ENCODE data around the gene UPK2. TPM values are rescaled to one million over a fixed set of nuclear protein-coding genes. Genes with fewer than 3 reads are reported as not detected.

Gene UPK2
- total RNA-seq, 1 experiment from 2014 or later, result 0.21 TPM

GRCh38 chr11:118923721-118924587 is 32.1 kb upstream of the UPK2 start:
- Histone ChIP-seq H3K36me3 (replicated peaks; ENCODE audit: control insufficient read depth, insufficient read depth, low read length) (no peaks in the 10 kb centered on the region), H3K4me3 (ENCODE audit: insufficient read depth, low read depth, low read length) (peak overlapping the region; percentile 83), H3K27me3 (ENCODE audit: control insufficient read depth, insufficient read depth, low read length) (no peaks in the 10 kb centered on the region; the same call in 1 of the 2 replicates)
- DNase-seq, result peak; percentile 23

DNA sequence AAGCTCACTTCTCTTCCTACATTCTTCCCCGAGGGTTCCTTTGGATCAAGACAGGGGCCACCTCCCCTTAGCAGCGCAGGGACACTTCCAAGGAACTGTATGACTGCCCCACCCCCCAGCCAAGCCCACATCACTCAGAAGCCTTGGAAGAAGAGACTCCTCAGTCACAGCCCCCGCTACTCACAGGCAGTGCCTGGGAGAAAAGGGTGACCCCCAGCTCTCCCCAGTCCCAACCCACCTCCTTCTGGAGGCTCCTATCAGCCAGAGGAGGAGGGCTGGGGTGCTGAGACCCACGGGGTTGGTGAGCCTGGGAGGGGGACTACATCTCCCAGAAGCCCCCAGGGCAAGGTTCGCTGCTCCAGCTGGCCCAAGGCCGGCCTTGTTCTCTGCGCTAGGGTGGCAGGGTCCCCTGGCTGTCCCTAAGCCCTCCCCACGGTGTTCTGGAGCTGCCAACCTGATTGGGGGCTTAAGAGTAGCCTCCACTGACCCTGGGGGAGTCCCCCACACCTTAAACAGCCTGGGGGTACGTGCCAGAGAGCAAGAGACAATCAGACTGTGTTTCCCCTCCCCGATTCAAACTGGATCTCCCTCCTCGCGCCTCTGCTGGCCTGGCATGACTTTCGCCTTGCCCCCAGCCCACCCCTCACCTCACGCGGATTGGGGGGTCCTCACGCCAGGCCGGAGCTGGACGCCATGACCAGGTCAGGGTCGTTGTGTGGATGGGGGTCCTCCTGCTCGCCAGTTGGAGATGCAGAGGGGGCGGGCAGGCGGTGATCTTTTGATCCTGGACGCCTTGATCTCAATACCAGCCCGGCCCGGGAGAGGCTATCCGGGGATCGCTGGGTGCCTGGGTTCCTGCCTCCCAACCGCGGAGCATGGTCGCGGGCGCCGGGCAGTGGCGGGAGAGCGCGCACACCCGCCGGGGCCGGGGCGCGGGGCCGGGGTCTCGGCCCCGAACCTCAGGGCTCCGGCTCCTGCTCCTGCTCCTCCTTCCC is 31.2 kb upstream of the UPK2 start:
- peak; percentile 92 for DNase-seq
- no peaks in the 10 kb centered on the region for H3K36me3 ChIP-seq (replicated peaks; ENCODE audit: control insufficient read depth, insufficient read depth, low read length)
- H3K27me3 ChIP-seq (ENCODE audit: control insufficient read depth, insufficient read depth, low read length), result no peaks in the 10 kb centered on the region; the same call in 1 of the 2 replicates
- peak overlapping the region; percentile 83 for H3K4me3 ChIP-seq (ENCODE audit: insufficient read depth, low read depth, low read length)

- no peaks in the 10 kb centered on the region; the same call in 1 of the 2 replicates for H3K27me3 ChIP-seq (ENCODE audit: control insufficient read depth, insufficient read depth, low read length)
- peak; percentile 6 for DNase-seq
- H3K4me3 ChIP-seq (ENCODE audit: insufficient read depth, low read depth, low read length), result peak overlapping the region; percentile 83
- H3K36me3 ChIP-seq (replicated peaks; ENCODE audit: control insufficient read depth, insufficient read depth, low read length), result no peaks in the 10 kb centered on the region
Observed at GRCh38 chr11:118927554-118928100, 28.5 kb upstream of the UPK2 start.

- peak overlapping the region; percentile 83 for H3K4me3 ChIP-seq (ENCODE audit: insufficient read depth, low read depth, low read length)
- no peaks in the 10 kb centered on the region; the same call in 1 of the 2 replicates for H3K27me3 ChIP-seq (ENCODE audit: control insufficient read depth, insufficient read depth, low read length)
- peak; percentile 97 for DNase-seq
- no peaks in the 10 kb centered on the region for H3K36me3 ChIP-seq (replicated peaks; ENCODE audit: control insufficient read depth, insufficient read depth, low read length)
Observed at GRCh38 chr11:118928101-118928869, 27.8 kb upstream of the UPK2 start.

- no peaks in the 10 kb centered on the region for H3K36me3 ChIP-seq (replicated peaks; ENCODE audit: control insufficient read depth, insufficient read depth, low read length)
- H3K4me3 ChIP-seq (ENCODE audit: insufficient read depth, low read depth, low read length), result peak overlapping the region; percentile 83
- H3K27me3 ChIP-seq (ENCODE audit: control insufficient read depth, insufficient read depth, low read length), result no peaks in the 10 kb centered on the region; the same call in 1 of the 2 replicates
- DNase-seq, result peak; percentile 92
Observed at GRCh38 chr11:118928870-118929500, 27.1 kb upstream of the UPK2 start.

GRCh38 chr11:118929501-118930093 is 26.5 kb upstream of the UPK2 start:
- H3K27me3 ChIP-seq (ENCODE audit: control insufficient read depth, insufficient read depth, low read length), result no peaks in the 10 kb centered on the region; the same call in 1 of the 2 replicates
- DNase-seq, result peak; percentile 92
- no peaks in the 10 kb centered on the region for H3K36me3 ChIP-seq (replicated peaks; ENCODE audit: control insufficient read depth, insufficient read depth, low read length)
- H3K4me3 ChIP-seq (ENCODE audit: insufficient read depth, low read depth, low read length), result peak overlapping the region; percentile 83

GRCh38 chr11:118930094-118930712 is 25.9 kb upstream of the UPK2 start:
- Histone ChIP-seq H3K36me3 (replicated peaks; ENCODE audit: control insufficient read depth, insufficient read depth, low read length) (no peaks in the 10 kb centered on the region), H3K27me3 (ENCODE audit: control insufficient read depth, insufficient read depth, low read length) (no peaks in the 10 kb centered on the region; the same call in 1 of the 2 replicates), H3K4me3 (ENCODE audit: insufficient read depth, low read depth, low read length) (peak overlapping the region; percentile 83)
- DNase-seq, result peak; percentile 95

GRCh38 chr11:118931571-118931970 is 24.5 kb upstream of the UPK2 start:
- no peaks in the 10 kb centered on the region for H3K36me3 ChIP-seq (replicated peaks; ENCODE audit: control insufficient read depth, insufficient read depth, low read length)
- H3K27me3 ChIP-seq (ENCODE audit: control insufficient read depth, insufficient read depth, low read length), result no peaks in the 10 kb centered on the region; the same call in 1 of the 2 replicates
- no peak for DNase-seq
- no peak overlapping the region for H3K4me3 ChIP-seq (ENCODE audit: insufficient read depth, low read depth, low read length)

- Histone ChIP-seq H3K27me3 (ENCODE audit: control insufficient read depth, insufficient read depth, low read length) (no peaks in the 10 kb centered on the region), H3K36me3 (replicated peaks; ENCODE audit: control insufficient read depth, insufficient read depth, low read length) (no peaks in the 10 kb centered on the region), H3K4me3 (ENCODE audit: insufficient read depth, low read depth, low read length) (no peak overlapping the region)
- no peak for DNase-seq
Observed at GRCh38 chr11:118933486-118933885, 22.6 kb upstream of the UPK2 start.

DNA sequence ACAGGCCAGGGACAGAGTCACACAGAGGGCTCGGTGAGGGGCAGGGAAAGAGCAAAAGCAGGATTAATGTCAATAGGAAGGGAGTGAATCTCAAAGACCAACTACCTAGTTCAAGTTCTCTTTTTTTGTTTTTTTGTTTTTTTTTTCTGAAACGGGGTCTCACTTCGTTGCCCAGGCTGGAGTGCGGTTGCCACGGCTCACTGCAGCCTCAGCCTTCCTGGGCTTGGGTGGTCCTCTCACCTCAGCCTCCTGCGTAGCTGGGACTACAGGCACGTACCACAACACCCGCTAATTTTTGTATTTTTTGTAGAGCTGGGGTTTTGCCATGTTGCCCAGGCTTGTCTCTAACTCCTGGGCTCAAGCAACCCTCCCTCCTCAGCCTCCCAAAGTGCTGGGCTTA is 20.7 kb upstream of the UPK2 start:
- no peak for DNase-seq

GRCh38 chr11:118938491-118939403 is 17.4 kb upstream of the UPK2 start:
- H3K4me3 ChIP-seq (ENCODE audit: insufficient read depth, low read depth, low read length), result no peak overlapping the region
- no peaks in the 10 kb centered on the region for H3K36me3 ChIP-seq (replicated peaks; ENCODE audit: control insufficient read depth, insufficient read depth, low read length)
- DNase-seq, result no peak
- H3K27me3 ChIP-seq (ENCODE audit: control insufficient read depth, insufficient read depth, low read length), result no peaks in the 10 kb centered on the region

More for the DNA sequence above, 20.7 kb upstream of the UPK2 start:
- Histone ChIP-seq H3K36me3 (replicated peaks; ENCODE audit: control insufficient read depth, insufficient read depth, low read length) (no peaks in the 10 kb centered on the region), H3K27me3 (ENCODE audit: control insufficient read depth, insufficient read depth, low read length) (no peaks in the 10 kb centered on the region), H3K4me3 (ENCODE audit: insufficient read depth, low read depth, low read length) (no peak overlapping the region)

GRCh38 chr11:118939404-118939915 is 16.6 kb upstream of the UPK2 start:
- H3K36me3 ChIP-seq (replicated peaks; ENCODE audit: control insufficient read depth, insufficient read depth, low read length), result no peaks in the 10 kb centered on the region
- no peak overlapping the region for H3K4me3 ChIP-seq (ENCODE audit: insufficient read depth, low read depth, low read length)
- H3K27me3 ChIP-seq (ENCODE audit: control insufficient read depth, insufficient read depth, low read length), result no peaks in the 10 kb centered on the region
- DNase-seq, result peak; percentile 26
